GM12872 (cell line): Measurements from ENCODE around the gene FAM222B.

Source experiments
- TF ChIP-seq, protein P1 (sequence below): IDR thresholded peaks from 3 replicates; pipeline ENCODE4 v1.5.1; 2011; ENCODE audit warnings: low read depth, mild to moderate bottlenecking, low read length, moderate library complexity; ENCODE audit not compliant: insufficient read depth

The FAM222B gene

GRCh38 chr17:28748852-28749515, 93.6 kb downstream of the FAM222B start:
- TF ChIP-seq, protein P1, sequence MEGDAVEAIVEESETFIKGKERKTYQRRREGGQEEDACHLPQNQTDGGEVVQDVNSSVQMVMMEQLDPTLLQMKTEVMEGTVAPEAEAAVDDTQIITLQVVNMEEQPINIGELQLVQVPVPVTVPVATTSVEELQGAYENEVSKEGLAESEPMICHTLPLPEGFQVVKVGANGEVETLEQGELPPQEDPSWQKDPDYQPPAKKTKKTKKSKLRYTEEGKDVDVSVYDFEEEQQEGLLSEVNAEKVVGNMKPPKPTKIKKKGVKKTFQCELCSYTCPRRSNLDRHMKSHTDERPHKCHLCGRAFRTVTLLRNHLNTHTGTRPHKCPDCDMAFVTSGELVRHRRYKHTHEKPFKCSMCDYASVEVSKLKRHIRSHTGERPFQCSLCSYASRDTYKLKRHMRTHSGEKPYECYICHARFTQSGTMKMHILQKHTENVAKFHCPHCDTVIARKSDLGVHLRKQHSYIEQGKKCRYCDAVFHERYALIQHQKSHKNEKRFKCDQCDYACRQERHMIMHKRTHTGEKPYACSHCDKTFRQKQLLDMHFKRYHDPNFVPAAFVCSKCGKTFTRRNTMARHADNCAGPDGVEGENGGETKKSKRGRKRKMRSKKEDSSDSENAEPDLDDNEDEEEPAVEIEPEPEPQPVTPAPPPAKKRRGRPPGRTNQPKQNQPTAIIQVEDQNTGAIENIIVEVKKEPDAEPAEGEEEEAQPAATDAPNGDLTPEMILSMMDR = no peak

DNA sequence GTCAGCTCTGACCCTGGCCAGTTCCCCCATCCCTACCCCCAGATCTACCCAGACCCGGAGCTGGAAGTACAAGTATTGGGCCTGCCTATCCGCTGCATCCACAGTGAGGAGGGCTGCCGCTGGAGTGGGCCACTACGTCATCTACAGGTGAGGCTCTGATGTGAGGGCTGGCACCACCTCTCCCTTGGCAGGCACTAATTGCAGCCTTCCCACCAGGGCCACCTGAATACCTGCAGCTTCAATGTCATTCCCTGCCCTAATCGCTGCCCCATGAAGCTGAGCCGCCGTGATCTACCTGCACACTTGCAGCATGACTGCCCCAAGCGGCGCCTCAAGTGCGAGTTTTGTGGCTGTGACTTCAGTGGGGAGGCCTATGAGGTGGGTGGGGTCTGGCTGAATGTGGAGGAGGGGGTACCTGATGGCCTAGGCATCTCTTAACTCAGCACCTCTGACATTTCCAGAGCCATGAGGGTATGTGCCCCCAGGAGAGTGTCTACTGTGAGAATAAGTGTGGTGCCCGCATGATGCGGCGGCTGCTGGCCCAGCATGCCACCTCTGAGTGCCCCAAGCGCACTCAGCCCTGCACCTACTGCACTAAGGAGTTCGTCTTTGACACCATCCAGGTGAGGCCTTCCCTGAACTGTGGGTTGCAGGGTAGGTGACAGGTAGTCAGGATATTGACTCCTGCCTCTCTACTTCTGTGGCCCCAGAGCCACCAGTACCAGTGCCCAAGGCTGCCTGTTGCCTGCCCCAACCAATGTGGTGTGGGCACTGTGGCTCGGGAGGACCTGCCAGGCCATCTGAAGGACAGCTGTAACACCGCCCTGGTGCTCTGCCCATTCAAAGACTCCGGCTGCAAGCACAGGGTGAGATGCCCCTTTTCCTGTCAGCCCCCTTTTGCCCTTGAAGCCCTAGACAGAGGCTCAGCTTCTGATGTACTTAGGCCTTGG, 94.5 kb downstream of the FAM222B start:
- TF ChIP-seq, protein P1 = no peak

DNA sequence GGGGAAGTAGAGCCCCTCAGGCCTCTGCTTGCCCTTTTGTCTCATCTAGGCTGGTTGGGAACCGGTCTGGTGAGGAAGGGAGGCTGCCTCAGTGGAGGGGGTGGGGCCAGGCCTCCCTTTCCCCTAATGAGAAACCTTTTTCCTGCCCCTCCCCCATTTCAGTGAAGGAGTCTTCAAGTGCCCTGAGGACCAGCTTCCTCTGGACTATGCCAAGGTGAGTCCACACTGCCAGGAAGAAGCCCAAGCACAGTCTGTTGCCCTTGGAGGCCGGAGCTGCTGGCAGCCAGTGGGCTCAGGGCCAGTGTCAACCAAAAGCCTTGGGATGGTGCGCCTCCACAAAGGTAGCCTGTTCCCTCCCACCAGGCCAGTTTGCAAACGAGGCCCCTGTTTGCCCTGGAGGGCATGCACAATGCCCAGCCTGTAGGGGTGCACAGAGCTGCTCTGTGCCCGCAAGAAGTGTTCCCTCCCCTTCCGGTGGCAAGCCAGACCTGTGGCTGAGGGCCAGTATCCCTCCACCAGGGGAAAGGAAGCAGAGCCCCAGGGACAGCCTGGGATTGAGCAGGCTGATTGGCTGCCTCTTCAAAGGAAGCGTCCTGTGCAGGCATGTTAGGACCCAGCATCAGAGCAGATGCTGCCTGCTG, 95.4 kb downstream of the FAM222B start:
- TF ChIP-seq, protein P1 = no peak

DNA sequence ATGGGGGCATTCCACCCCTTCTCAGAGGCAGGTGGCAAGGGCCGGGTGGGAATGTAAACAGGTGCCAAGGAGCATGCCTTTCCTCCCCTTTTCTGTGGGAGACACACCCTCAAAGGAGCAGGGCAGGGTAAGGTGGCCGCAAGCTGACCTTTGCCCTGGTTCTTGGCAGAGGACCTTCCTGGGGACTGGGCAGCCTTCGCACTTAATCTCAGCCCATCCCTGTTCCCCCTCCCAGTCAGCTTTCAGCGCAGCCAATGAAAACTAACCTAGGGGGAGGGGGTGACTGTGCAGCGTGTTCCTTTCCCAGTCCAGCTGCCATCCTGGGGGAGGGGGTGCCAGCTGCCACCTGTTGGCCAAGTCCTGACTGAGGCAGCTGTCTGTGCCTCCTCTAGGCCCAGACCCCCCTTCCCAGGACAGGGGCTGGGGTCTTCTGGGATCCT, 96.0 kb downstream of the FAM222B start:
- TF ChIP-seq, protein P1 = no peak

- TF ChIP-seq, protein P1 = no peak
Observed at GRCh38 chr17:28745786-28746411, 96.7 kb downstream of the FAM222B start.

DNA sequence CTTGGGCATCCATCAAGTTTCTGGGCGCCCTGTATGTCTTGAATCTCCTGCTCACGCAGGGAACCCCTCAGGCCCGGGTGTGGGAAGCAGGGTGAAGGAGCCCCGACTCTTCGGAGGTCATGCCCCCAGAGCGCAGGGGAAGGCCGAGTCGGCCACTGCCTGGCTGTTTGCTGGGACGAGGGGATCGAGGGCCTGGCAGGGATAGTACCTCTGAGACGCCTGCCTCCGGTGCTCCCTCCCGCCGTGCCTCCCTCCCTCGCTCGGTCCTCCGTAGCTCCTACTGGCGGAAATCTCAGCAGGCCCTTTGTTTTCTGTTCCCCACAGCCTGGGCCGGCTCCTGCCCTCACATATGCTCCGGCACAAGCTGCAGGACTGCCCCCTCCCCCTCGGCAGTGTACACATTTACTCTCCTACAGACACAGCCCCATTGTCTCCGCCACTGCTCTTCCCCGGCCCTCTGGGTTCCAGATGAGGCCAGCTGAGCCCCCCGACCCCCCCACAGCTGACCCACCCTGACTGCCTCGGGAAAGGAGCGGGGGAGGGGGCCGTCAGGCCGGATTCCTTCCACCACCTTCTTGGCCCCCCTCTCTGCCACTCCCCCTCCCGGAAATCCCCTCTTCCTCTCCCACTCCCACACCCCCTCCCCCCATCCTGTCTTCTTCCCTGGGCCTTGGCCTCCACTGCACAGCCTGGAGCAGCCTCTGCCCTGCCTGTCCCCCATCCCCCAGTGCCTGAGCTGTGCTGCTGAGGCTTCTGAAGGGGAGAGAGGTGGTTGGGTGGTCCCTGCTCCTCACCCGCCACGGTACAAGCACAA, 97.4 kb downstream of the FAM222B start:
- TF ChIP-seq, protein P1 = no peak
